Activated naive CD4-positive, alpha-beta T cell treated with anti-CD3 and anti-CD28 coated beads, Interleukin-2, amount 10 ng/mL, durations not matched to agents 7 days and 5 days (primary cell): ENCODE results near the gene PLCH1.
"Not testable (repeated sequence)": the region's sequence is repeated elsewhere in the genome, so short reads cannot be mapped to it uniquely, and the experiment has no call there.

Experiments used
- CTCF ChIA-PET: fragments of 350-600 bp; sonication (Branson Sonifier 250); formaldehyde crosslinking; loops from one replicate; lab custom pipeline; 2021; ENCODE audit warnings: antibody characterized with exemption; lab: Charles Lee
- DNase-seq: peaks from one replicate; pipeline ENCODE4 v3.0.0-alpha.2; 2020
- H3K27ac Mint-ChIP-seq: one replicate; pipeline ENCODE4 v1.8.0; 2021; ENCODE audit warnings: mild to moderate bottlenecking, moderate library complexity, mixed read lengths
- H3K27me3 Mint-ChIP-seq: one replicate; pipeline ENCODE4 v1.8.0; 2021; ENCODE audit warnings: mild to moderate bottlenecking, mixed read lengths
- H3K36me3 Mint-ChIP-seq: one replicate; pipeline ENCODE4 v1.8.0; 2021; ENCODE audit warnings: mixed read lengths
- H3K4me1 Mint-ChIP-seq: one replicate; pipeline ENCODE4 v1.8.0; 2021; ENCODE audit warnings: mixed read lengths
- H3K4me3 Mint-ChIP-seq: one replicate; pipeline ENCODE4 v1.8.0; 2021; ENCODE audit warnings: mild to moderate bottlenecking, moderate library complexity, mixed read lengths
- H3K9me3 Mint-ChIP-seq: one replicate; pipeline ENCODE4 v1.8.0; 2021; ENCODE audit warnings: mixed read lengths

PLCH1 gene

GRCh38 chr3:155657161-155657560 lies 87.7 kb downstream of the PLCH1 start:
- Mint-ChIP-seq H3K9me3 (no peaks in the 10 kb centered on the region), H3K27ac (no peak overlapping the region), H3K4me3 (no peak overlapping the region), H3K4me1 (no peaks in the 10 kb centered on the region), H3K36me3 (no peaks in the 10 kb centered on the region), H3K27me3 (no peaks in the 10 kb centered on the region)
- CTCF ChIA-PET, result interaction anchor here (1.2 kb wide), 1 partner anchor 45 kb away, joined by 6 read pairs; no protein-coding TSS in a partner anchor
- no peak for DNase-seq

GRCh38 chr3:155656466-155656865 lies 88.4 kb downstream of the PLCH1 start:
- no peak for DNase-seq
- Mint-ChIP-seq H3K27ac (no peak overlapping the region), H3K4me3 (no peak overlapping the region), H3K9me3 (no peaks in the 10 kb centered on the region), H3K27me3 (no peaks in the 10 kb centered on the region), H3K36me3 (no peaks in the 10 kb centered on the region), H3K4me1 (no peaks in the 10 kb centered on the region)
- CTCF ChIA-PET, result no interaction called here

GRCh38 chr3:155651489-155652218 lies 93.2 kb downstream of the PLCH1 start:
- Mint-ChIP-seq H3K27ac (no peak overlapping the region), H3K4me3 (no peak overlapping the region), H3K4me1 (no peaks in the 10 kb centered on the region), H3K27me3 (no peaks in the 10 kb centered on the region), H3K36me3 (no peaks in the 10 kb centered on the region), H3K9me3 (no peaks in the 10 kb centered on the region)
- DNase-seq, result no peak
- CTCF ChIA-PET, result interaction anchor here (0.6 to 1.0 kb wide), 2 partner anchors 10 to 95 kb away, joined by 3 read pairs; no protein-coding TSS in a partner anchor

GRCh38 chr3:155648013-155648591 lies 96.8 kb downstream of the PLCH1 start:
- Mint-ChIP-seq H3K4me1 (no peaks in the 10 kb centered on the region), H3K27ac (no peak overlapping the region), H3K4me3 (no peak overlapping the region), H3K9me3 (no peaks in the 10 kb centered on the region), H3K27me3 (no peaks in the 10 kb centered on the region), H3K36me3 (no peaks in the 10 kb centered on the region)
- DNase-seq, result no peak
- CTCF ChIA-PET, result no interaction called here

- H3K27ac Mint-ChIP-seq, result no peak overlapping the region
- H3K9me3 Mint-ChIP-seq, result no peaks in the 10 kb centered on the region
- no peak for DNase-seq
- H3K4me1 Mint-ChIP-seq, result no peaks in the 10 kb centered on the region
- no peaks in the 10 kb centered on the region for H3K27me3 Mint-ChIP-seq
- no peaks in the 10 kb centered on the region for H3K36me3 Mint-ChIP-seq
- no peak overlapping the region for H3K4me3 Mint-ChIP-seq
- CTCF ChIA-PET, result no interaction called here
Observed at GRCh38 chr3:155647206-155647605, 97.7 kb downstream of the PLCH1 start.

GRCh38 chr3:155646669-155647068 lies 98.2 kb downstream of the PLCH1 start:
- Mint-ChIP-seq H3K27ac (no peak overlapping the region), H3K9me3 (no peaks in the 10 kb centered on the region), H3K4me1 (no peaks in the 10 kb centered on the region), H3K27me3 (no peaks in the 10 kb centered on the region), H3K4me3 (no peak overlapping the region), H3K36me3 (no peaks in the 10 kb centered on the region)
- DNase-seq, result no peak
- CTCF ChIA-PET, result no interaction called here

GRCh38 chr3:155646128-155646527 lies 98.7 kb downstream of the PLCH1 start:
- H3K4me1 Mint-ChIP-seq, result no peaks in the 10 kb centered on the region
- H3K36me3 Mint-ChIP-seq, result no peaks in the 10 kb centered on the region
- no peaks in the 10 kb centered on the region for H3K27me3 Mint-ChIP-seq
- no peaks in the 10 kb centered on the region for H3K9me3 Mint-ChIP-seq
- CTCF ChIA-PET, result no interaction called here
- DNase-seq, result no peak
- H3K27ac Mint-ChIP-seq, result no peak overlapping the region
- no peak overlapping the region for H3K4me3 Mint-ChIP-seq

DNA sequence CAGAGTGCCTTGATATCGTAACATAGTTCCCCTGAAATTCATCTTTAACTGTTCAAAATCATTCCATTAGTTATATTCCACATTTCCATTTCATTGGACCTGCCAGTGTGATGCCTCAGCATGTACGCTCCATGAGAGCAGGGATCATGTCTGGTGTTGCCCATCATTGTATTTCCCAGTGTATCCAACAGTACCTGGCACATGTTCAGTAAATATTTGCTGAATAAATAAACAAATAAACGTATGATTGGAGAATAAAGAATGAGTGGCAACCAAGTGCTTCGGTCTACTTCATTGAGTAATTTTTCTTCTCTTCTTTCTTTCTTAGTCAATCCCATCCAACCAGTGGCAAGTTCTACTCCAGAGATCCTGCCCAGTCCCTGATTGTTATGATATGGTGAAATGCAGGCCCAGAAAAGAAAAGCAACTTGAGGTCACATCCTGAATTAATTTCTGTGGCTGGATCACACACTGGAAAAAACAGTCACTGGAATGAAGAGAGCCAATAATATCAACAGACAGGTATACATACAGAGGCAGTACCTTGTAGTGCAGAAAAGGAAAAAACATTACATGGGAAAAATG lies 101.2 kb downstream of the PLCH1 start:
- no peak for DNase-seq
- no peaks in the 10 kb centered on the region for H3K27me3 Mint-ChIP-seq
- H3K36me3 Mint-ChIP-seq, result no peaks in the 10 kb centered on the region
- H3K27ac Mint-ChIP-seq, result no peak overlapping the region
- H3K4me3 Mint-ChIP-seq, result no peak overlapping the region
- H3K4me1 Mint-ChIP-seq, result no peaks in the 10 kb centered on the region
- CTCF ChIA-PET, result no interaction called here
- H3K9me3 Mint-ChIP-seq, result no peaks in the 10 kb centered on the region

DNA sequence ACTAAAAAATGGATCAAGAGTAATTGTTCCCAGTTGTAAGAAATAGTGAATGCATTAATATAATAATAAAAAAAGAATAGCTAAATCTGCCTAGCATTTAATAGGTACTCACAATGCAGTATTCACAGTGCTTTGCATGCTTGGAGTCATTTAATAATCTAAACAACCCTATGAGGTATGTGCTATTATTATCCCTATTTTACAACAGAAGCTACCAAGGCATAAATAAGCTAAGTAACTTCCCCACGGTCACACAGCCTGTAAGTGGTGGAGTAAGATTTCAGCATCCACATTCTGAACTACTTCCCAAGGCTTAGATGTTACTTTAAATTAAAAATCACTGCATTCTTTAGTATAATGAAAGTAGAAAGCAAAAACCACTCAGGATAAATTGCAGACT lies 102.9 kb downstream of the PLCH1 start:
- Mint-ChIP-seq H3K27ac (no peak overlapping the region), H3K4me1 (no peaks in the 10 kb centered on the region), H3K27me3 (no peaks in the 10 kb centered on the region), H3K4me3 (no peak overlapping the region), H3K9me3 (no peaks in the 10 kb centered on the region), H3K36me3 (no peaks in the 10 kb centered on the region)
- no peak for DNase-seq
- CTCF ChIA-PET, result no interaction called here

GRCh38 chr3:155640098-155640497 lies 104.8 kb downstream of the PLCH1 start:
- Mint-ChIP-seq H3K9me3 (no peaks in the 10 kb centered on the region), H3K27me3 (no peaks in the 10 kb centered on the region), H3K36me3 (no peaks in the 10 kb centered on the region), H3K27ac (no peak overlapping the region), H3K4me3 (no peak overlapping the region), H3K4me1 (no peaks in the 10 kb centered on the region)
- CTCF ChIA-PET, result no interaction called here
- DNase-seq, result no peak

DNA sequence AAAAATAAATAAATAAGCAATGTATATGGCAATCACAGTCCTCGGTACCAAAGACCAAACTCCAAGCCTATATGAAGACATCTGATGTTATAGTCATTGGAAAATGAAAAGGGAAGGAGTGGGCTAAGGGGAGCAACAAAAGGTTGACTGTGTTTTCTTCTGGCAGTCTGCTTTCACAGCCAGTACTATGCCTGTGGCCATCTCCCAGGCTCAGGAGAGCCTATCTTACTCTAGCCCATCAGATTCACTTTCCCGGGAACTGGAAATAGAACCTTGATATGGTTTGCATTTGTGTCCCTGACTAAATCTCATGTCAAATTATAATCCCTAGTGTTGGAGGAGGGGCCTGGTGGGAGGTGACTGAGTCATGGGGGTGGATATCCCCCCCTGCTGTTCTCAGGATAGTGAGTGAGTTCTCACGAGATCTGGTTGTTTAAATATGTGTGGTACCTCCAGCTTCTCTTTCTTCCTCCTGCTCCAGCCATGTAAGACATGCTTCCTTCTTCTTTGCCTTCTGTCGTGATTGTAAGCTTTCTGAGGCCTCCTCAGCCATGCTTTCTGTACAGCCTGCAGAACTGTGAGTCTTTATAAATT lies 105.3 kb downstream of the PLCH1 start:
- DNase-seq, result no peak
- no peaks in the 10 kb centered on the region for H3K27me3 Mint-ChIP-seq
- no peaks in the 10 kb centered on the region for H3K36me3 Mint-ChIP-seq
- H3K27ac Mint-ChIP-seq, result no peak overlapping the region
- no peak overlapping the region for H3K4me3 Mint-ChIP-seq
- CTCF ChIA-PET, result no interaction called here
- no peaks in the 10 kb centered on the region for H3K4me1 Mint-ChIP-seq
- no peaks in the 10 kb centered on the region for H3K9me3 Mint-ChIP-seq

DNA sequence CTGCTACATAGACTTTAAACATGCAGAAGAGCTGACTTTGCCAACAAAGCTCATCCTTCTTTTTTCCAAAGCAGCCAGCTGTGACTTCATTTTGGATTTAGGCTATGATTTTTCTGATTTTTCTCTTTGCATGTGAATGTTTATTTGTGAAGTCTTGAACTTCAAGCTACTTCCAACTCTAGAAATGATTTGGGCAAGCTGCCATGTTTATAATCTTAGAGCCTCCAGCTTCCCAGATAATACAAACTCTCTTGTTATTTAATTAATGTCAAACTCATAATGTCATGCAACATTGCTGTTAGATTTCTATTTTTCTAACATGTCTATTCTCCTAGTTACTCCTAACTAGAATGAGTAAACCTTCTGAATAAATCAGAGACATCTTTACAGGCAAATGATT lies 106.4 kb downstream of the PLCH1 start:
- H3K27me3 Mint-ChIP-seq, H3K36me3 Mint-ChIP-seq: not testable (repeated sequence)

GRCh38 chr3:155637567-155637966 lies 107.3 kb downstream of the PLCH1 start:
- DNase-seq, result no peak
- CTCF ChIA-PET, result no interaction called here
- Mint-ChIP-seq H3K27me3 (no peaks in the 10 kb centered on the region), H3K4me3 (no peak overlapping the region), H3K36me3 (no peaks in the 10 kb centered on the region), H3K4me1 (no peaks in the 10 kb centered on the region), H3K9me3 (no peaks in the 10 kb centered on the region), H3K27ac (no peak overlapping the region)

More for the DNA sequence above, 106.4 kb downstream of the PLCH1 start:
- H3K4me3 Mint-ChIP-seq, CTCF ChIA-PET, H3K27ac Mint-ChIP-seq, H3K9me3 Mint-ChIP-seq, DNase-seq, H3K4me1 Mint-ChIP-seq: not testable (repeated sequence)

GRCh38 chr3:155635056-155635455 lies 109.8 kb downstream of the PLCH1 start:
- Mint-ChIP-seq H3K27me3 (peaks cover 6% of the 10 kb centered on the region), H3K4me3 (no peak overlapping the region), H3K4me1 (no peaks in the 10 kb centered on the region), H3K27ac (no peak overlapping the region), H3K9me3 (no peaks in the 10 kb centered on the region), H3K36me3 (no peaks in the 10 kb centered on the region)
- CTCF ChIA-PET, result no interaction called here
- DNase-seq, result no peak
